Measurements from ENCODE around the gene RGS6. TPM values are rescaled to one million over a fixed set of nuclear protein-coding genes. Genes with fewer than 3 reads are reported as not detected.

The RGS6 gene
- total RNA-seq, 1 donor from 2014 or later, result 0.24 TPM

- H3K36me3 Mint-ChIP-seq (ENCODE audit: unreplicated experiment), result no peaks in the 10 kb centered on the region
- H3K27me3 Mint-ChIP-seq (ENCODE audit: unreplicated experiment), result no peaks in the 10 kb centered on the region
- no peaks in the 10 kb centered on the region for H3K4me1 Mint-ChIP-seq (ENCODE audit: unreplicated experiment)
- DNase-seq (ENCODE audit: extremely low spot score, unreplicated experiment), result no peak
- H3K27ac Mint-ChIP-seq (ENCODE audit: unreplicated experiment), result no peak overlapping the region
- no peak overlapping the region for H3K4me3 Mint-ChIP-seq (ENCODE audit: unreplicated experiment)
- TF ChIP-seq CTCF (IDR thresholded peaks at IDR 0.05), result no peak
- H3K9me3 Mint-ChIP-seq (ENCODE audit: unreplicated experiment), result no peaks in the 10 kb centered on the region
Measured at GRCh38 chr14:72201645-72202044, 269.4 kb downstream of the RGS6 start.

- Mint-ChIP-seq H3K27me3 (ENCODE audit: unreplicated experiment) (no peaks in the 10 kb centered on the region), H3K36me3 (ENCODE audit: unreplicated experiment) (no peaks in the 10 kb centered on the region), H3K27ac (ENCODE audit: unreplicated experiment) (no peak overlapping the region), H3K4me1 (ENCODE audit: unreplicated experiment) (no peaks in the 10 kb centered on the region), H3K9me3 (ENCODE audit: unreplicated experiment) (no peaks in the 10 kb centered on the region), H3K4me3 (ENCODE audit: unreplicated experiment) (no peak overlapping the region)
- no peak for DNase-seq (ENCODE audit: extremely low spot score, unreplicated experiment)
- no peak for TF ChIP-seq CTCF (IDR thresholded peaks at IDR 0.05)
Measured at GRCh38 chr14:72213424-72213823, 281.2 kb downstream of the RGS6 start.

- no peak overlapping the region for H3K4me3 Mint-ChIP-seq (ENCODE audit: unreplicated experiment)
- no peak for DNase-seq (ENCODE audit: extremely low spot score, unreplicated experiment)
- TF ChIP-seq CTCF (IDR thresholded peaks at IDR 0.05), result no peak
- H3K4me1 Mint-ChIP-seq (ENCODE audit: unreplicated experiment), result no peaks in the 10 kb centered on the region
- H3K36me3 Mint-ChIP-seq (ENCODE audit: unreplicated experiment), result no peaks in the 10 kb centered on the region
- peaks cover 3% of the 10 kb centered on the region for H3K9me3 Mint-ChIP-seq (ENCODE audit: unreplicated experiment)
- H3K27ac Mint-ChIP-seq (ENCODE audit: unreplicated experiment), result no peak overlapping the region
- H3K27me3 Mint-ChIP-seq (ENCODE audit: unreplicated experiment), result no peaks in the 10 kb centered on the region
Measured at GRCh38 chr14:72215080-72215479, 282.9 kb downstream of the RGS6 start.

- Mint-ChIP-seq H3K4me1 (ENCODE audit: unreplicated experiment) (no peaks in the 10 kb centered on the region), H3K36me3 (ENCODE audit: unreplicated experiment) (no peaks in the 10 kb centered on the region), H3K9me3 (ENCODE audit: unreplicated experiment) (peaks cover 12% of the 10 kb centered on the region), H3K4me3 (ENCODE audit: unreplicated experiment) (no peak overlapping the region), H3K27me3 (ENCODE audit: unreplicated experiment) (no peaks in the 10 kb centered on the region), H3K27ac (ENCODE audit: unreplicated experiment) (no peak overlapping the region)
- TF ChIP-seq CTCF (IDR thresholded peaks at IDR 0.05), result no peak
- no peak for DNase-seq (ENCODE audit: extremely low spot score, unreplicated experiment)
Measured at GRCh38 chr14:72217135-72217534, 284.9 kb downstream of the RGS6 start.

- no peaks in the 10 kb centered on the region for H3K4me1 Mint-ChIP-seq (ENCODE audit: unreplicated experiment)
- H3K36me3 Mint-ChIP-seq (ENCODE audit: unreplicated experiment), result no peaks in the 10 kb centered on the region
- DNase-seq (ENCODE audit: extremely low spot score, unreplicated experiment), result no peak
- no peaks in the 10 kb centered on the region for H3K27me3 Mint-ChIP-seq (ENCODE audit: unreplicated experiment)
- no peak overlapping the region for H3K27ac Mint-ChIP-seq (ENCODE audit: unreplicated experiment)
- H3K4me3 Mint-ChIP-seq (ENCODE audit: unreplicated experiment), result no peak overlapping the region
- peaks cover 12% of the 10 kb centered on the region for H3K9me3 Mint-ChIP-seq (ENCODE audit: unreplicated experiment)
- no peak for TF ChIP-seq CTCF (IDR thresholded peaks at IDR 0.05)
Measured at GRCh38 chr14:72222046-72222445, 289.8 kb downstream of the RGS6 start.

Data from osteocyte (in vitro differentiated cells).